Embryonic facial prominence (tissue), 1 donor: ENCODE results near the gene CDK4.

ENCODE experiments used
- DNase-seq: peaks from one replicate; pipeline ENCODE4 v3.0.0-alpha.2; 2016; ENCODE audit errors: extremely low spot score

The CDK4 gene

GRCh38 chr12:57771873-57772428 lies 19.8 kb upstream of the CDK4 start, which contains the start of gene METTL1:
Gene METTL1 (minus strand): TSS chr12:57772105. CDS start chr12:57772083, 22 bp downstream.
- peak; percentile 89 for DNase-seq

DNA sequence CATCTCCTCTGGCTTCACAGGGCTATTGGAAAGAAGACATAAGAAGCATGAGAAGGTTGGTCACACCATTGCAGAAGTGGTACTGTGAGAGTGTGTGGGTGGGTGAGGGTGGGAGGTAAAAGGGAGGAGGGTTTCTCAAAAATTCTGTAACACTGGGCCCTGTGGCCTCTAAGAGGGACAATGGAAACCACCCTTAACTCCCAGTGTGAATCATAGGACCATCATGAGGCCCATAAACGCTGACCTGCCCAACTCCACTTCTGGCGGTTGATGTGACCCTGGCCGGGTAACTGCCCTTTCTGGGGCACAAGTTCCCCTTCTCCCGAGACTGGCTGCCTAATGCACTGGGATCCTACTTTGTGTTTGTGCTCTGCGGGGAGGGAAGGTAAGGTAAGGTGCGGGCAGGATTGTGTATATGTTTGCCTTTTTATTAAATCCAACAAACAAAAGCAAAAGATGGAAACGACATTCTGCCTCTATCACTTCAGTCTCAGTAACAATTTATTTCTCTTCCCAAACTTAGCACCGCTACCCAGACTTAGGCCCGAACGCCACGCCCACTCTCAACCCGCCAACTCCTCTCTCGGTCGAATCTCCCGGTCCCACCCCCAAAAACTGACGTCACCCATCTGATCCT lies 19.2 kb upstream of the CDK4 start:
- DNase-seq: peak; percentile 93

GRCh38 chr12:57770734-57771133 lies 18.6 kb upstream of the CDK4 start:
- DNase-seq: no peak

- DNase-seq: no peak
These were observed 17.5 kb upstream of the CDK4 start for GRCh38 chr12:57769594-57769993.

GRCh38 chr12:57767876-57768275 lies 15.8 kb upstream of the CDK4 start:
- DNase-seq: no peak

DNA sequence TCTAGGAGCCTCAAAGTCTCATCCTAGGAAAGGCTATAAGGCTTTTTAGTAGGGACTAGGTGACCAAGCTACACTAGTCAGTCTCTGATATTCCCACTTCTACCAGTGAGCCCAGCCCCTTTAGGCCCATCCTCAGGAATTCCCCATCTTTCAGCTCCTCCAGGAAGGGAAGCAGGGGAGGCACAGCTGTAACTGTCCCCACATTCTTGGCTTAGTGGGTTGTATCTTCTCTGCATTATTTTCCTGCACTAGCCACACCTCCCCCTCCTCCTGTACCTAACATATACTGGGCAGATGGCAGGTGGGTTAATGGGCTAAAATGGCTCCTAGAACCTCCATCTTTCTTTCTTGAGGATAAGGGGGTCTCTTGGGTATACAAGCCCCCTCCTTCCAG lies 15.2 kb upstream of the CDK4 start:
- DNase-seq: no peak

DNA sequence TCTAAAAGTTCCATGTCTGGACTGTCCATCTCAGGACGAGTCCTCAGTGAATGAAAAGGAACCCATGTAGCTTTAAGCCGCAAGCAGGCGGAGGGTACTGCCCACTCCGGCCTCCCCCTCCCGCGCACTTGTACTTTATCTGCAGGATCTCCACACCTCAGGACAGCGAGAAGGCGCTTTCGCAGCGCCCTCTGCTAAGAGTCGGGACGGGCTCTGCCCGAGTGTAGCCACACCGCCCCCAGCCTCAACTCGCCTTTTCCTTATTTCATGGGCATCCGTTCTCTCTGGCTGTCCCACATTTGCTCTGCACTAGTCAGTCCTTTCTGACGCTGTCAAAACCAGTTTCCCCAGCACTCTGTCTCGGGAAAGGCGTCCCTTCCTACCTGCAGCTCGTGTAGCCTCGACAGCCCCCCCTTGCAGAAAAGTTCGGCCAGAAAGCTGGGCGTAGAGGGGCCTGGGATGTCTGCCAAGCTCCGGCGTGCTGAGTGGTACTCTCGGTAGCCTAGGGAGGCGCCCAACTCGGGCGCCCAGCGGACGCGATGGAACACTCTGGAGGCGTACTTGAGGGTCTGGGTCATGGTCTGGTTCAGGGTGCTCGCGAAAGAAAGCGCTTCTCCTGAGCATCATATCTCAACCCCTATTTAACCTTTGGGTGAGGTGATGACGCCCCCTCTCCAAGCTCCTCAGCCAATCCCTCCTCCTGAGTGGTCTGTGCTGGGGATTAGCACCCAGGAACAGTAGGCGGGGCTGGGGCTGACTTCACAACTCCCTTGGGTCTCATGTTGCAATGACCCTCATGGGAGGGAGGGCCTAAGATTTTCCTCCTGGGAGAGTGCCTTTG lies 14.6 kb upstream of the CDK4 start, which contains the start of gene CYP27B1:
TSS of gene CYP27B1 (minus strand) at position 615 of the 841 bp plus-strand sequence. CDS start at position 578, 37 bp downstream.
- no peak for DNase-seq

DNA sequence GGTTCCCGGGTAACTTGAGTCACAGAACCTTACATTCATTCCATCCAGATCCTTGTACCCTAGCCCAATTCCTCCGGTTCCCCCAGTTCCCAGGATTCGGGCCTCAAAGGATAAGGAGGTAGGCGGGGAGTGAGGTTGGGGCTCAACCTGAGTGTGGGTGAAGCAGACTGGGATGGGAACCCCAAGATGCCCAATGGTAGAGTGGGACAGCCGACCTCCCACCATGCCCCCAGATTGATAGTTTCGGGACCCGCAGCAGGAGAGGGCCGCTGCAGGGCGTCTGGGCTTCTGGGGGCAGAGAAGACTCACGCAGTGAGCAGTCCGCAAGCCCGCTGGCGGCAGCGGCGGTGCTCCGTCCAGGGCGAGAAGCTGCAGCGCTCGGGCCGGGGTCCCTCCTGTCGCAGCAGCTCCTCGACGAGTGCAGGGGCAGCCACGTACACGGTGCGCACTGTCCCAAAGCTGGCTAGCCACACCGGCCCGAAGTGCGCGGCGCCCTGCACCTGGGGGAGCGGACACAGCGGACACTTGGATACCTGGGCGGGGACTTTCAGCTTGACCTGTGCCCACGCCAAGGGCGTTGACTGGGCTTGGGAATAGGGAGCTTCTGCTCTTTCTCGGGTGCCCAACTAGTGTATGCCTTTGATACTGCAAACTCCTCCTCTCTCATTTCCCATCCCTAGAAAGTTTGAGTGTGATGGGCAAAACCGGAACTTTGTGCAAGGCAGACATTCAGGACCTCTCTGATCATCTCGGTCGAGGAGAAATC lies 13.8 kb upstream of the CDK4 start:
- DNase-seq: no peak

- DNase-seq: no peak
These were observed 13.0 kb upstream of the CDK4 start for GRCh38 chr12:57765003-57765697.

DNA sequence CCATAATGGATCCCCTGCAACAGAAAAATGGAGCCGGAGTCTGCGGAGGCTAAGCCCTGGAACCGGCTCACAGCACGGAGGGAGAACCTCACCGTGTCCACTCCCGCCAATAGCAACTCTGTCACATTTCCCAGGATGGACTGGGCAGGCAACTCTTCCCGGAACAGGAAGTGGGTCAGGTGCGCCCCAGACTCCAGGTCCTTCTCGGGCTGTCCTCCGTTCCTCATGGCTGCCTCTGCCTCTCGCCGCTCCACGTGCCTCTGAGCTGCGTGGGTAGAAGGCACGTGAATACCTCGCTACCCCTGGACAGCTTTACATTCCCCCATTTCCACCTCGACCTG lies 12.5 kb upstream of the CDK4 start:
- no peak for DNase-seq

DNA sequence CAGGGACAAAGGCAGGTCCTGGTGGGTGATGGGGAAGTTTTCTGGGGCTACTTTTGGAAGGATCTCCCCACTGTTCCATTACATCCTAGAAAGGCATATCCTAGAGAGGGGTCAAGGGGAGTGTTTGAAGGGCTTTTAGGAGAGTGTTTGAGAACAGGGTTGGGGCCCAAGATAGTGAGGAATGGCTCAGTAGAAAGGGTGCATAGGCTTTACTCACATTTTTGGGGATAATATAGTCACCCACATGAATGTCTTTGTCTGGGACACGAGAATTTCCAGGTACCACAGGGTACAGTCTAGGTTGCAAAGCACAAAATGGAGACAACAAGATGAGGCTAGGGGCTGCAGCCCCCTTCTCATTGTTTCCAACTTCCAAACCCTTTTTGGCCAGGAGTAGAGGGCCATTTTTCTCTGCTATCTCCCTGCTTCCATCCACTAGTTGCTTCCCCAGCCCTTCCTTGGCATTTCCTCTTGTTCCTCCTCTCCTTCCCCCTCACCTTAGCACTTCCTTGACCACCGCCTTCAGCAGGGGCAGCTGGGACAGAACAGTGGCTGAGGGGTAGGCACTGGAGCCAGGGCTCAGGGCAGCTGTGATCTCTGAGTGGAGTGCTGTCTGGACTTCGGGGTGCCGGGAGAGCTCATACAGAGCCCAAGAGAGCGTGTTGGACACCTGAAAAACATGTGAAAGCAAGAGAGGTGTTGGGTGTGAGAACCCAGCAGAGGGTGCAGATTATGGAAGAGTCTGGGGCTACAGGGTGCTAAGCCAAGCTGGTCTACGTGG lies 12.0 kb upstream of the CDK4 start:
- no peak for DNase-seq

GRCh38 chr12:57762463-57762862 lies 10.4 kb upstream of the CDK4 start:
- no peak for DNase-seq

GRCh38 chr12:57761391-57761998 lies 9.4 kb upstream of the CDK4 start:
- no peak for DNase-seq

GRCh38 chr12:57760347-57760982 lies 8.4 kb upstream of the CDK4 start:
- DNase-seq: no peak

DNA sequence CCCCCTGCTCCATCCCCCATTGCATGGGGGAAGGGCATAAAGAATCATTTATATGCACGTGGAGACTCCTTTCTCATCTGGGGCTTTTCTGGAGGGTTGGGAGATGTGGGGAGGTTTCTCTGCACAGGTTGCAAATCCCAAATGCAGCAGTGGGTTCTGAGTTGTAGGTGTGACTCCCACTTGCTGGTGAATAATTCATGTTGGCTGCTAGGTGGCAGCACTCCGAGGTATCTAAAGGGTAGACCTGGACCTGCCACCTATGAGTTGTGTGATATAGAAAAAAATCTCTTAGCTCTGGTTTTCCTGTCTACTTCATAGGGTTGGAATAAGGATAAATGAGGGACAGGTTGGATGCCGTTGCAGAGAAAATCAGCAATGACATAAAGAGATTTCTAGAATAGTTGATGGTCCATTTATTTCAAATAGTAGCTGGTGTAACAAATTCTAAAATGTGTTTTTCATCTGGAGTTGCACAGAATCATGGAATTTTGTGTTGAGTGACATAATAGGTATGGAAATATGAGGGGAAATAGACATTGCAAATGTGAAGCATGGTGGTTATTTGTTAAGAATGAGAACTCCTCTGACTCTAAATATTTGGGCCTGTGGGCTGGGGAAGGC lies 7.4 kb upstream of the CDK4 start:
- DNase-seq: no peak

DNA sequence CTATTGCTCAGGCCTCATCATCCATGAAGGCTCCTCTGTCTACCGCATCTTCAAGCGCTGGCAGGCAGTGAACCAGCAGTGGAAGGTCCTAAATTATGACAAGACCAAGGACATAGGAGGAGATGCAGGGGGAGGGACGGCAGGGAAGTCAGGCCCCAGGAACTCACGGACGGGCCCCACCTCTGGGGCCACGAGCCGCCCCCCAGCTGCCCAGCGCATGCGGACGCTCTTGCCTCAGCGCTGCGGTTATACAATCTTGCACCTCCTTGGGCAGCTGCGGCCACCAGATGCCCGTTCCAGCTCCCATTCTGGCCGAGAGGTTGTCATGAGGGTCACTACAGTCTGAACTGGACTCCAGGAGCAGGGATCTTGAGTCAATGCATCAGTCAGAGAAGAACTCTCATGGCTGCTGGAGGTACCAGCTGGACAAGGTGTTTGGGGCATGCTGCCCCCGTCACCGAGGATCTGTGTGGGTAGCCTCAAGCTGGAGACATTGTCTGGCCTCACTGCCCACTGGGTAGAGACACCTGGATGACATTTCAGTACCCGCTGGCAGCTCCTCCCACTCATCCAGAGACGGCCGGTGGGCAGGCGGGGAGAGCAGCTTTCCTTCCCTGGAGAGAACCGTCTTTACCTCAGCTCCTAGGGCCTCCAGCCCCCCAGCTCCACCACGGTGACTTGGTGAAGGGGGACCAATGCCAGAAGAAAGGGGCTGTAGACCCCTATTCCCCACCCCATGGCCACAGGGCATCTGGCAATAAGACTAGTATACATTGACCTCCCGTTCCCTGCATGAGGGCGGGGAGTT lies 6.6 kb upstream of the CDK4 start:
- DNase-seq: no peak

DNA sequence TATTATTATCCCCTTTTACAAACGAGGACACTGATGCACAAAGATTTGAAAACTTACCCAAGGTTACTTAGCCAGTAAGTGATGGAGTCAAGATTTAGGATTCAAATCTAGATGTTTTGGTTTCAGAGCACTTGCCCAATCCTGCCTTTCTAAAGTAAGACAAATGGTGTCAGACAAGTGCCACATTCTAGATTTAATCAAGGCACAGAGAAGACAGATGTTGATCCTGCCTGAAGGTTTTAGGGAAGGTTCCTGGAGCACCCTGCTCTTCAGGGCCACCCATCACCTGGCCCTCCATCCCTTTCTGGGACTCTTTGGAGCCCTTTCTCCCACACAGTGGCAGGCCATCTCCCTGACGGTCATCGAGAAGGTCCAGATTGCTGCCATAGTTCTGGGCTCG lies 5.7 kb upstream of the CDK4 start:
- no peak for DNase-seq
